Nucleus accumbens (tissue), 56 donors: ENCODE data around the gene FAM135A.
"Not testable (repeated sequence)": the region's sequence is repeated elsewhere in the genome, so short reads cannot be mapped to it uniquely, and the experiment has no call there.

ENCODE experiments used
- DNase-seq, 56 donors: peaks; one replicate each; lab custom pipeline; 2025; lab: John Stamatoyannopoulos, UW

The FAM135A gene

DNA sequence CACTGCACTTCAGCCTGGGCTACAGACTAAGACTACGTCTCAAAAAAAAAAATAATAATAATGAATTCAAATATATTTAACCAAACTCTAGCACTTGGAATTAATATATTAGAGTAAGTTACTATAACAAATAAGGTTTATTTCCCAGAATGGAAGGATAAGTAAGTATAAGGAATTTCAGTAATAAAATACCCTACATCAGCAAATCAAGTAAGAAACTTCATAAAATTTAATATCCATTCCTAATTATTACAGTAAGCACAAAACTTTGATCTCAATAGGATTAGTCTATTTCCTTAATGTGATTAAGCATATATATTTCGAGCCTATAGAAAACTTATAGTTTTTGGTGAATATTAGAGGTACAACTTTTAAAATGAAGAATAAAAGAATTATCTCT, 116.7 kb downstream of the FAM135A start:
- no peak for DNase-seq

DNA sequence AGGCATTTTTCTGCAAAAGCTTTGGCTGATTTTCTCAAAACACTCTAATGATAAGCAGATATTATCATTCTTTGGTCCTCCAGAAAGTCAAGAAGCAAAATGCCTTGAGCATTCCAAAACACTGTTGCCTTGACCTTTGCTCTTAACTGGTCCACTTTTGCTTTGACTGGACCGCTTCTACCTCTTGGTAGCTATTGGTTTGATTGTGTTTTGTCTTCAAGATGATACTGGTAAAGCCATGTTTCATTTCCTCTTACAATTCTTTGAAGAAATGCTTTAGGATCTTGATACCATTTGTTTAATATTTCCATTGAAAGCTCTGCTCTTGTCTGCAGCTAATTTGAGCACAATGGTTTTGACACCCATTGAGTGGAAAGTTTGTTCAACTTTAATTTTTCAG, 117.8 kb downstream of the FAM135A start:
- DNase-seq: no peak

DNA sequence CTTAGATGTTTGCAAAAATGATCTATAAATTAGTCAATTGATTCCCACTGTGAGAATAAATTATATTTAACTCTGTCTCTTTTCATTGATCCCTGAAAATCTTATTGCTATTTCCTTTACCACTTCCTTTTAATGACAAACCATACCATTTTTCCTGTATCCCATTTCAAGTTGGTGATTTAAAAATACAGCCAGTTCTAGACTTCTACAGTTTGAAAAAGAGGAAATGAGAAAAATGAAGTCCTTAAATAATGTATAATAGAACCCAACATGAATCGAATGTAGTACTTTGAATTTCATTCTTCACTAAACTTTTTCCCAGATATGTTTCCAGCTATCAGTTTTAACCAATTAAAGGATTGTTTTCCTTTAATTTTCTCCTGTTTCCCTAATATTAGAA, 124.0 kb downstream of the FAM135A start:
- DNase-seq: no peak

DNA sequence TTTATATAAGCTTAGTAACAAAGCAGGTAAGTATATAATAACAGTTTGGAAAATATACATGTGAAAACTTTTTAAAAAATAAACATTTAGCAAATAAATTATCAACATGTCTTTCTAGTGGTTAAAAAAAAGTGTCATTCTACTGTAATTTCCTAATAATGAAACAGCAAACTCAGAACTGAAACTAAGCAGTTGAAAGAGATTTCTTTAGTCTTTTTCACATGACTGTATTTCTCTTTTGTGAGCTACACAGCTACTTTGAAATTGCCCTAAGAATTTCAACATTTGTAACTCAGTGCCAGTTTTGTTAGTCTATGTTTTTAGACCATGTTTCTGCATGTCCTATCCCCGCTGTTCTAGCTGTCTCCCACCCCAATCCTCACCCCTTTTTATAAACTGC, 125.1 kb downstream of the FAM135A start:
- DNase-seq: no peak

DNA sequence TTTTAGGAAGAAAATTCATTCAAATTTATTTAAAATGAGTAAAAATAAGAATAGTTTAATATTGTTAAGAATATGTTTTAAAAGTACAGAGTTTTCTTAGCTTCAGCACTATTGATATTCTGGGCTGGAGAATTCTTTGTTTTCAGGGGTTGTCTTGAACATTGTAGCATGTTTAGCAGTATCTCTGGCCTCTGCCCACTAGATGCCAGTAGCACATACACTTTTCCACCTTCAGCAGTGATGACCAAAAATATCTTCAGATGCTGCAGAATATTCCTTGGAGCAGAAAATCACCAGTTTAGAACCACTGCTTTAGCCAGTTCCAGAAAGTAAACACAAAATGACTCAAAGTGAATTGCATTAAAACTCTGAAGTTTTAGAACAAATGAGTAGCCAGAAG, 134.0 kb downstream of the FAM135A start:
- DNase-seq: peak in 4 of 56 donors; percentile 1 to 7 (median 2)

DNA sequence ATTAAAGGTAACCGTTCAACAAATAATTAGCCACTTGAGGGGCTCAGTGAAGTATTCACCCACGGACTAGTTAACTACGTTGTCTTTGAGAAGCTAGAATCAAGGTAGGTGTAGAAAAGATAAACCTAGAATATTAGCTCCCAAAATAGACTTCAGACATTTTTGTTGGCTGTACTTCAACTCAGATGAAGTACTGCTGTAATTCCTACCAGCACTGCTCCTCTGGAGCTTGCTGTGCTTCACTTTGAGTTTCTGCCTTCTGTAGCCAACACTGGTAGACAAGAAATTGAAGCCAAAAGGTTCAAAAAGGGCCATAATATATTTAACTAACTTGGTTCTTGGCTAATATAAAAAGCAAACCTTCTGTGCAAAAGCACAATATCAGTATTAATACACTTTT, 134.6 kb downstream of the FAM135A start:
- no peak for DNase-seq

DNA sequence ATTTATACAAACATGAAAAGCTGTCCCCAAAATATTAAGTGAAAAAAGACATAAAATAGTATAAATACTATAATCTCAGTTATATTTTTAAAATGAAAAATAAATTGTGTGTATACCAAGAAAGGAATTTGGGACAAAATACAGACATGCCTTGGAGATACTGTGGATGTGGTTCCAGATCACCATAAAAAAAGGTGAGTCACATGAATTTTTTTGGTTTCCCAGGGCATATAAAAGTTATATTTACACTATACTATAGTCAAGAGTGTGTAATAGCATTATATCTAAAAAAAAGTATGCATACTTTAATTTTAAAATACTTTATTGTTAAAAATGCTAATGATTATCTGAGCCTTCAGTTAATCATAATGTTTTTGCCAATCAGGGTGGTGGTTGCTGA, 136.0 kb downstream of the FAM135A start:
- DNase-seq: no peak

- no peak for DNase-seq
Observed at GRCh38 chr6:70551566-70551965, 138.3 kb downstream of the FAM135A start.

DNA sequence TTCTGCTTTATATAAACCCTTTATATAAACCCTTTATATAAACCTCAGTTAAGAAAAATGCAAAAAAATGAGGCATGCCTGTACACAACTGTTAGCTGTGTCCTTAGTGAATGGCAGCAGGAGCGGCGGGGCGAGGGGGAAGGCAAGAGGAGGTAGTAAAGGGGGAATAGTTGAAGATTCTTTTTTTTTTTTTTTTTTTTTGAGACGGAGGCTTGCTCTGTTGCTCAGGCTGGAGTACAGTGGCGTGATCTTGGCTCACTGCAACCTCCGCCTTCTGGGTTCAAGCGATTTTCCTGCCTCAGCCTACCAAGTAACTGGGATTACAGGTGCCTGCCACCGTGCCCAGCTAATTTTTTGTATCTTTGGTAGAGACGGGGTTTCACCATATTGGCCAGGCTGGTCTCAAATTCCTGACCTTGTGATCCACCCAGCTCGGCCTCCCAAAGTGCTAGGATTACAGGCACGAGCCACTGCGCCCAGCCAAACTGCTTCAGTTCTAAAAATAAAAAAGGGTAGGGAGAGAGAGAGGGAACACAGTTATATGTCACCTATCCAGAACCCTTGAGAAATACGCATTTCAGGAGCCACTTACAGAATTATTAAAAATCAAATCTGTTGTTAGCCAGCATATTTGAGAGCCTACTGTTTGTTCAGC, 139.1 kb downstream of the FAM135A start:
- DNase-seq: not testable (repeated sequence)

GRCh38 chr6:70552974-70553373, 139.7 kb downstream of the FAM135A start:
- no peak for DNase-seq

DNA sequence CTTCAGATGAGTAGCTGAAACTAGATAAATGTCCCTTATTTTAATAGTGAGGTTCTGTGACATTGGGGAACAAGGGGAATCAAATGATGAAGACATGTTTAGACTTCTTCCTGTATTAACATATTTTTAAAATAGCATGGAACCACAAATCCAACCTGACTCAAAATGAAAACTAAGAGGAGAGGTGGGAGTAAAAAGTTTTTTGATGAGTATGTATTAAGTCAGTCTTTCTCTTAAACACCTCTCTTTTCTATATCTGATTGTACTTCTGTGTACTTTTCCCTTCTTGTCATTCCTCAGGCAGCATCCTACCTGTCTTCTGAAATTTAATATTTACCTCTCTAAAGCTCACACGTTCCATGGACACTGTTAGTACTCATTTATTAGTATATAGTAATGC, 144.7 kb downstream of the FAM135A start:
- no peak for DNase-seq

DNA sequence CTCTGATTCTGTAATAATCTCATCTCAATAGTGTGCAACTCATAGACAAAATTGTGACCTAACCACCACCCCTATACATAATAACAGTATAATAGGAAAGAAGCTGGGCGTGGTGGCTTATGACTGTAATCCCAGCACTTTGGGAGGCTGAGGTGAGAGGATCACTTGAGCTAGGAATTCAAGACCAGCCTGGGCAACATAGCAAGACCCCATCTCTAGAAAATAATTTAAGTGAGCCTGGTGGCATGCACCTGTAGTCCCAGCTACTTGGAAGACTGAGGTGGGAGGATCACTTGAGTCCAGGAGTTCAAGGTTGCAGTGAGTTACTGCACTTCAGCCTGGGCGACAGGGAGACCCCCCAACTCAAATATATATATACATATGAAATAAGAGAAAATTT, 149.1 kb downstream of the FAM135A start:
- not testable (repeated sequence) for DNase-seq

GRCh38 chr6:70563530-70563929, 150.2 kb downstream of the FAM135A start:
- DNase-seq: no peak

DNA sequence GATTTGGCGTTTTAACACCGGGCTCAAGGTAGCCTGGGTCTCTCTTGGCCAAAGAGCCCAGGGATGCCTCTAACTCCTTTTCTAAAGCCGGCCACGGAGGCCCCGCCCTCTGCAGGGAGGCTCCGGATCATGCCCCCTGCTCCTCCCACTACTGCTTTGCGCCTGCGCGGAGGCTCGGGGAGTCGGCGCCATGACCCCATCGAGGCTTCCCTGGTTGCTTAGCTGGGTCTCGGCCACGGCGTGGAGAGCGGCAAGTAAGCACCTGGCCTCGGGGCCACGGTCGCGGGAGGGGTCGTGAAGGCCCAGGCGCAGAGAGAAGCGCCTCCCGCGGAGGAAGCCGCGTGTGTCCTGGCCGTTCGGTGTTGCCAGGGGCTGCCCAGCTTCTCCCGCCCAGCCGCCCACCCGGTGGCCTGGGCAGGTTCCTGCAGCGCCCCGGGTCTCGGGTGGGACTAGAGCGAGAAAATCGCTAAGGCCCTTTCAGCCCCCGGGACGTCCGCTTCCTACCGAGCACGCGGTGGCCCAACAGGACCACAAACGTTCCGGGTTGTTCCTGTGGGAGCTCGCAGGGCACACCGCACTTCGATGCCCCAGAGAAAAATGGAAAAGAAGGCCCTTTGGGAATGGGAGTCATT, 153.6 kb downstream of the FAM135A start, which contains the start of gene SDHAF4:
SDHAF4 (plus strand) TSS at position 180 of the 632 bp plus-strand sequence; CDS start at position 191, 11 bp downstream.
- DNase-seq: peak; percentile 34 to 97 (median 88)

DNA sequence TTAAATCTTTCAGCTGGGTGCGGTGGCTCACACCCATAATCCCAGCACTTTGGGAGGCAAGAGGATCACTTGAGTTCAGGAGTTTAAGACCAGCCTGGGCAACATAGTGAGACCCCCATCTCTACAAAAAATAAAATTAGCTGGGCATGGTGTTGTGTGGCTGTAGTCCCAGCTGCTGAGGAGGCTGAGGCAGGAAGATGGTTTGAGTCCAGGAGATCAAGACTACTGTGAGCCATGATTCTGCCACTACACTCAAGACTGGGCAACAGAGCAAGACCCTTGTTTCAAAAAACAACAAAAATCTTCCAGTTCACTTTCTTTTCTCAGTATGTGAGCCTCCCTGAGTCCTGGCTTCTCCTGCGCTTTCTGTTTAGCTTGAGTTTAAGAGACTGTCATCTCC, 161.3 kb downstream of the FAM135A start:
- no peak for DNase-seq

DNA sequence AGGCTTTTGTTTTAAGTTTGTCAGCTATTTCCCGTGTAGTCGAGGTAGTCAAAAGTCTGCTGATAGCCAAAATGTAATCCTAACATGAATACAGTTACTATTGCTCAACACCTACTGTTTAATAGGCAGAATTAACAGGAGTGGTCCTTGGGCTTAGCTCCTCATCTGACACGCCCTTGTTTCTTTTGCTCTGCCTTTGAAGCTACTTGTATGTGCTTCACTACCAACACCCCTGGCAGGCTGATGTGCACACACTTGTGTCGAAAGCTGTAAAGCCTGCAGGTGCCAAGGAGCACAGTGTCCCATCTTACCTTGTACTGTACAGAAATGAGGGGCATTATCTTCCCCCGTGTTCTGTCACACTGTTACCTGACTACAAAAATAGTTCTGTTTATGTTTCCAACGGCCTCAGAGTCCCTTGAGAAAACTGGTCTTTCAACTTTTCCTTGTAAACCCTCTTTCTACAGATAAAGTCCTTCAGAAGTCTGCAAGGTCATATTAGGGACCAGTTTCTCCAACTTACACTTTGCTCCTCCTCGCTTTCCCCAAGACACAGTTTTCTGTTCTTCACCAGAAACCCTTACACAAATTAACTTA, 162.7 kb downstream of the FAM135A start:
- DNase-seq: no peak

DNA sequence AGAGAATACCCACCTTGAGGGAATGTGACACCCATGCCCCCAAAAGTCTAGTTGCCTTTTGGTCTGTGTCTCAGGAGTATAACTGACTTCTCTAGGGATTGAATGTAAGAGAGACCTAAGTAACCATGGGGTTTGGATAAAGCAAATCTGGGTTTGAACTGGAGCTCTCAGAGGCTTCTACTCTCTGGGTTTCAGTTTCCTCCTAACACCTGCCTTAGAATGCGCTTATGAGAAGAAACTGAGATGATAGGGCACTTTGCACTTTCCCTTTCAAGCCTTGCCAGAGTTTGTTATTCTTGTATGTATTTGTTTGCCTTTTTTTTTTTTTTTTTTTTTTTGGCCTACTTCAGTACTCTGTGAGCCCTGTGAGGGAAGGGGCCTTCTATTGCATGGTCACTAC, 172.8 kb downstream of the FAM135A start:
- DNase-seq: no peak

DNA sequence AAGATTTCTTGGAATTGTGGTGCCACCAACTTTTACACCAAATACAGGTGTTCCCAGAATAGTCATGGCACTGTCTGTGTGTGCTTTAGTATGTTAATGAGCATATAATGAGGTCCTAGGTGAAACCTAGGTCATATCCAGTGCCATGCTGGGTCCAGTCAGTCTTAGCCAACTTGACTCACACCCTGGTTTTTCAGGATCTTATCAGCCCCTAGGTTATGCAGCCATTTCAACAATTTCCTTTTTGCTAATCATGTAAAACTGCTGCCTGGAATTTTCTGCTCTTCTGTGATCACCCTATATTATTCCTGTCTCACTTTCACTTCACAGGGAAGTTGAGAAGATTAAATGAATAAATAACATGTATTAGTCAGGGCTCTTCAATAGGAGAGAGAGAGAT, 177.1 kb downstream of the FAM135A start:
- no peak for DNase-seq

- DNase-seq: no peak
Observed at GRCh38 chr6:70592391-70593117, 179.2 kb downstream of the FAM135A start.

GRCh38 chr6:70593118-70593486, 179.8 kb downstream of the FAM135A start:
- peak in 1 of 56 donors; percentile 12 for DNase-seq

DNA sequence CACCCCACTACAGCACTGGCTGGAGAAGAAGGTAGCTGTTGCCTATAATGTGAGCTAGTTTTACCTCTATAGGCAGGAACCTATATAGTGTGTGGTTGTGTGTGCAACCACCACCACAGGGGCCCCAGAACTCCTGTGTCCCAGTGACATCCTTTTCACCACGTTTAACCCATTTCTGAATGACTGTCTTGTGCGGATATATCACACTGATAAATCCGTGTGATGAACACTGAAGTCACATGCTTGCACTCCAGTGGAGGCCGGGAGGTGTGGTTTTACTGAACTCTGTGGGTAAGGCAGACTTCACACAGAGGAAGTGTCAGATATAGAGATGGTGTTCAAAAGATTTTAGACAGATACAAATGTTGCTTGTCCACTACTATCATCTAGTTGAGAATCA, 185.9 kb downstream of the FAM135A start:
- no peak for DNase-seq
